ENCODE measurements around the gene ATP11A.

GRCh38 chr13:112880976-112881540 lies 191.2 kb downstream of the ATP11A start:
- TF ChIP-seq CTCF (IDR thresholded peaks at IDR 0.05 in 2 of 3, conservative IDR thresholded peaks at IDR 0.05 in 1 of 3; ENCODE audit: control insufficient read depth in 2 of 3, extremely low read depth in 1 of 3, insufficient read depth in 1 of 3, low read depth in 3 of 3, low read length in 3 of 3): no peak
- no peak for TF ChIP-seq EGR1 (IDR thresholded peaks at IDR 0.05; ENCODE audit: borderline replicate concordance in 1 of 2, low read depth in 2 of 2, low read length in 2 of 2)
- no peak for TF ChIP-seq ZBED1 (IDR thresholded peaks at IDR 0.05; ENCODE audit: borderline replicate concordance)
- TF ChIP-seq, protein P1, sequence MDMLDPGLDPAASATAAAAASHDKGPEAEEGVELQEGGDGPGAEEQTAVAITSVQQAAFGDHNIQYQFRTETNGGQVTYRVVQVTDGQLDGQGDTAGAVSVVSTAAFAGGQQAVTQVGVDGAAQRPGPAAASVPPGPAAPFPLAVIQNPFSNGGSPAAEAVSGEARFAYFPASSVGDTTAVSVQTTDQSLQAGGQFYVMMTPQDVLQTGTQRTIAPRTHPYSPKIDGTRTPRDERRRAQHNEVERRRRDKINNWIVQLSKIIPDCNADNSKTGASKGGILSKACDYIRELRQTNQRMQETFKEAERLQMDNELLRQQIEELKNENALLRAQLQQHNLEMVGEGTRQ (IDR thresholded peaks at IDR 0.05; ENCODE audit: borderline replicate concordance, low read depth, low read length): no peak
- no peak for TF ChIP-seq NFYB (IDR thresholded peaks at IDR 0.05; ENCODE audit: insufficient read depth, low read depth, low read length)
- TF ChIP-seq REST (IDR thresholded peaks at IDR 0.05; ENCODE audit: low read depth, low read length): no peak
- no peak for TF ChIP-seq CHD2 (IDR thresholded peaks at IDR 0.05; ENCODE audit: borderline replicate concordance, low read depth, low read length)
- TF ChIP-seq, protein P2, sequence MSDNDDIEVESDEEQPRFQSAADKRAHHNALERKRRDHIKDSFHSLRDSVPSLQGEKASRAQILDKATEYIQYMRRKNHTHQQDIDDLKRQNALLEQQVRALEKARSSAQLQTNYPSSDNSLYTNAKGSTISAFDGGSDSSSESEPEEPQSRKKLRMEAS (IDR thresholded peaks at IDR 0.05; ENCODE audit: low read depth, low read length): no peak
- TF ChIP-seq MXI1 (IDR thresholded peaks at IDR 0.05; ENCODE audit: low read depth, low read length): no peak
- TF ChIP-seq RBBP5 (conservative IDR thresholded peaks at IDR 0.05): no peak
- TF ChIP-seq SMC3 (IDR thresholded peaks at IDR 0.05; ENCODE audit: borderline replicate concordance, low read length): no peak
- TF ChIP-seq NR2C2 (IDR thresholded peaks at IDR 0.05; ENCODE audit: borderline replicate concordance, control insufficient read depth, insufficient read length, low read depth): no peak

All from GM12878 (cell line).